HG03066 (cell line): ENCODE data around the gene EXOSC10.
A peak's percentile ranks its signal among the peaks of the same experiment; 100 is the strongest.
"Not testable (repeated sequence)": the region's sequence is repeated elsewhere in the genome, so short reads cannot be mapped to it uniquely, and the experiment has no call there.

Experiments used
- ATAC-seq: cut with Tn5 transposase; IDR thresholded peaks from one replicate; pipeline ENCODE4 v1.9.1; 2021; ENCODE audit warnings: low read depth; ENCODE audit not compliant: unreplicated experiment

Gene EXOSC10

GRCh38 chr1:11063937-11064537, 35.6 kb downstream of the EXOSC10 start:
- not testable (repeated sequence) for ATAC-seq

GRCh38 chr1:11062965-11063401, 36.7 kb downstream of the EXOSC10 start:
- ATAC-seq, result no peak

DNA sequence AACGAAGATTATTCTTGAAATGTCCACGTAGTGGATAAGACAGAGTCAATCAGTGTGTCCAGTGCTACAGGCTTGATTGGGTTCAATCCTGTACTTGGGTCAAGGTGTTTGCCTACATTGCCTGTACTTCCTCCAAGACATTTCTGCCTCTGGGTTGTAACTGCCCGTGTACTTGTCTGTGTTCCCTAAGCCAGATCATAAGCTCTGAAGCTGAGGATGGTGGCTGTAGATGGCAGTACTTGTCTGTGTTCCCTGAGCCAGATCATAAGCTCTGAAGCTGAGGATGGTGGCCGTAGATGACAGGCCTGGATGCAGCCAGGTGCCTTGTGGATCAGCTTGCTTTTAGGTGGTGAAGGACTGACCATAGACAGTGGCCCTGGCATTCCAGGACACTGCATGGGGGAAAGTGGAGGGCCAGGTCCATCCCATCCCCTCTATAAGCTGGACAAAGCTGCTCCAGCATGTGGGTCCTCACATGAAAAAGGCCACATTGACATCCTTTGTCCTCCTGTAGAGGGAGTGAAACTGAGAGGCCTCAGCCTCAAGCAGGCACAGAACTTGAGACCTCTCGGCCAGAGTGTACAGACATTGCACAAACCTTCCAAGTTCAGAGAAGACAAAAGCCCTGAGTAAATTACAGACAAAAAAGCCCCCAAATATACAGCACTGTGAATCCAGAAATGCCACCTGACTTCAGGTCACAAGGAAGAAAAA, 37.9 kb downstream of the EXOSC10 start:
- no peak for ATAC-seq

- peak; percentile 83 for ATAC-seq
Measured at GRCh38 chr1:11059968-11060830, 39.5 kb downstream of the EXOSC10 start, which contains the start of gene SRM. SRM (minus strand) TSS chr1:11060018; CDS start chr1:11059943, 75 bp downstream.

DNA sequence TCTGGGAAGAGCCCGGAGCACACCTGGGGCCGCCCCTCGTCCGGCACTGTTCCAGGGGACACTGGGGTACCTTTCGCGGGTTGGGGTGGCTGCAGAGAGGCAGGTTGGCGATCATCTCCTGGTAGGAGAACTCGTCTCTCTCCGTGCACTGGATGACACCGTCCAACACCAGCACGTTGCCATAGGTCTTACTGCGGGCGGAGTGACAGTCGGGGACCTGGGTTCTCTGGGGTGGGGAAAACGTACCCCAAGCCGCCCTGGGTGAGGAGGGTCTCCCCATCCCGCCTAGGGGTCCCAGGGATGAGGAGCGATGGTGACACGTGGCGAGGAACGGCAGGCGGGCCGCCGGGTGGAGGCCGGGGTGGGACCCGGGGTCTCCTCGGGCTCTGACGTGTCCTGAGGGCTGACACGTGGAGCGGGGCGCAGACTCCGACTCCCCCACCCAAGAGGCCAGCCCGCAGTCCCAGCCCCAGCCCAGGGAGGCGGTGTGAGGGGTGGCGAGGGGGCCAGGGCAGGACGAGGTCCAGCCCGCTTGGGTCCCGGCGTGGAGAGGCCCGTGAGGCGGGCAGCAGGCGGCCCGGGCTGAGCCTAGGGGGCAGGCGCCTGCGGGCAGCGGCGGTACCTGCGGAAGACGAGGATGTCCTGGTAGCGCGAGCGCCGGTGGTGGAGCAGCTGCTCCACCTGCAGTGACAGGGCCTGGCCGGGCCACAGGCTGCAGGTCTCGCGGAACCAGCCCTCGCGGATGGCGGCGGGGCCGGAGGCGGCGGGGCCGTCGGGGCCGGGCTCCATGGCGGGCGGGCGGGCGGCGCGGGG, 40.3 kb downstream of the EXOSC10 start:
- peak; percentile 24 for ATAC-seq

- no peak for ATAC-seq
Measured at GRCh38 chr1:11058595-11059154, 41.0 kb downstream of the EXOSC10 start.

DNA sequence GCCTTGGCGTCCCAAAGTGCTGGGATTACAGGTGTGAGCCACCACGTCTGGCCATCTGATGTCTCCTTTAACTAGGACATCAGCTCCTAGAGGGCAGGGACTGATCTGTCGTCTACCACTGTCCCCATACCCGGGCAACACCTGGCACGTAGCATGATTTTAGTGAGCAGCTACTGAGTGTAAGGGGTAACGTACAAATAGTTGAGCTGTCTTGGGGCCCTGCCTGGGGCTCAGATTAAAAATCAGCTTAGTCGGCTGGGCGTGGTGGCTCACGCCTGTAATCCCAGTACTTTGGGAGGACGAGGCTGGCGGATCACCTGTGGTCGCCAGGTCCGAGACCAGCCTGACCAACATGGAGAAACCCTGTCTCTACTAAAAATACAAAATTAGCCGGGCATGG, 41.6 kb downstream of the EXOSC10 start:
- ATAC-seq, result no peak

DNA sequence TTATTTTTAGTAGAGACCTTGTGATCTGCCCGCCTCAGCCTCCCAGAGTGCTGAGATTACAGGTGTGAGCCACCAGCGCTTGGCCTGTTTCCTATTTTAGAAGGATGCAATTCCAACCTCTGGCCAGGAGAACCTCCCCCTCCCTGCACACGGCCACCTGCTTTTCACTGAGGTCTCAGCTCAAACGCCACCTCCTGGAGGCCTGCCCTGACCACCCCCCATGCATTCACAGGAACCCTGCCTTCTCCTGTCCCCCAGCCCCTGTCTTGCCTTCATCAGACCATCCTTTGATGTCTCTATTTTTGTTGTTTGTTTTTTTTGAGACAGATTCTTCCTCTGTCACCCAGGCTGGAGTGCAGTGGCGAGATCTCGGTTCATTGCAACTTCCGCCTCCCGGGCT, 42.2 kb downstream of the EXOSC10 start:
- no peak for ATAC-seq

DNA sequence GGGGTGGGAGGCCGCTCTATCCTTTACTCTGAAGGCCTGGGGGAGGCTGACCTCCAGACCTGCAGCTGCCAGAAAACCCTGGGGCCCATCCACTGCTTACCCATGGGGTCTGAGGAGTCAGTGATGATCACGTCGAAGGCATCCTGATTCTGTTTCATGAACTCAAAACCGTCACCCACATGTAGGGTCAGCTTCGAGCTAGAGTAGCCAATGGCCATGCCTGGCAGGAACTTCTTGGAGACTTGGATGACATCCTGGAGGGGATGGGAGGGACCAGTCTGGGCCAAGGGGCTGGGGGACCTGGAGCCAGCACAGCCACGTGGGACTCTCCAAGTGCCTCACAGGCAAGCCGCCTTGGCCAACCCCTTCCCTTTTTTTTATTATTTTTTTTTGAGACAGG, 43.2 kb downstream of the EXOSC10 start:
- no peak for ATAC-seq

- ATAC-seq, result no peak
Measured at GRCh38 chr1:11055676-11056075, 44.0 kb downstream of the EXOSC10 start.

DNA sequence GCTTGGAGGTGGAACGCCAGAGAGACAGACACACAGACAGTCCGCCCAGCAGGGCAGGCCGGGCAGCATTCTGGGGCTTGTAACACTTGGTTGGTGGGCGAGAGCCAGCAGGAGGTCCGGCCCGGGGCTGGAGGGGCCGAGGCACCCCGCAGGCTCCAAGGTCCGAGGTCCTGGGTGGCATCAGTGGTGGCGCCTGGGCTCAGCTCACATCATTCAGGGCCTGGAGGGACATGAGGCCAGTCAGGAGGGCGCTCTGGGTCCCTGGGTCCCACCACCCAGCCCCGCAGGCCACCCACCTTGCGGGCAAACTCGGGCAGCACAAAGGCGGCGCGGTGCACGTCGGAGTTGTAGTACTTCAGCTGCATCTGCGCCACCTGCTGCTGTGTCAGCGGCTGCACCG, 45.0 kb downstream of the EXOSC10 start:
- no peak for ATAC-seq

DNA sequence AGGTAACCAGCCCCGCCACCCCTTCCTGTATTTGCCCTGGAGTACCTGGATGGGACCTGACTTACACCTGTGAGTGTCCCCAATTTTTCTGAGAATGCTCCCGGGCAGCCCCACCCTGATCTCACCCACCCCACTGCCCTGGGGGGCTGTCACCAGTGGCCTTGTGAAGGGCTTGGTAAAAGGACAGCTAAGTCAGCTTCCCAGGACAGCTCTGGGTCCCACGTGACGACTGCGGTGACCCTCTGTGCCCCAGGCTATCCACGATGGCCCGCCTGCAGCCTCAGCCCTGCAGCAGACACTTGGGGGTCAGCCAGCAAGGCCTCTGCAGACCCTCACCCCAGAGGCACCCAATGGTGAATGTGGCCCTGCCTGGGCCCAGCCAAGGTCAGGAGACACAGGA, 45.5 kb downstream of the EXOSC10 start:
- no peak for ATAC-seq

DNA sequence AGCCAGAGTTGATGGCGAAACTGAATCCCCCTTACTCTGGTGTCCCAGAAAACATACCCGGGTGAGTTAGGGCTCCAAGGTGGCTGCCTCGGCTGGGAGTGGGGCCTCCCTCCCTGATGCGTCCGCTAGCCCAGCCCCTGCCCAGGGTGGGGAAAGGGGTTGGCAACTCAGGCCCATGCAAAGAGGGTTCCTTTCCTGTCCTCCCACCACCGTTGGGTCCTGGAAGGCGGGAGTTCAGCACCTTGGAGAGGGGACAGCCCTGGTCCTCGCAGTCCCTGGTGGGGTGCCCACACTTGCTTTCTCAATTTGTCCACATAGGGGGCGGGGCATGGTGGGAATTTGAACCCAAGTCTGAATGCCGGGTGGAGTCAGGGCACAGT, 45.9 kb downstream of the EXOSC10 start:
- ATAC-seq, result no peak

DNA sequence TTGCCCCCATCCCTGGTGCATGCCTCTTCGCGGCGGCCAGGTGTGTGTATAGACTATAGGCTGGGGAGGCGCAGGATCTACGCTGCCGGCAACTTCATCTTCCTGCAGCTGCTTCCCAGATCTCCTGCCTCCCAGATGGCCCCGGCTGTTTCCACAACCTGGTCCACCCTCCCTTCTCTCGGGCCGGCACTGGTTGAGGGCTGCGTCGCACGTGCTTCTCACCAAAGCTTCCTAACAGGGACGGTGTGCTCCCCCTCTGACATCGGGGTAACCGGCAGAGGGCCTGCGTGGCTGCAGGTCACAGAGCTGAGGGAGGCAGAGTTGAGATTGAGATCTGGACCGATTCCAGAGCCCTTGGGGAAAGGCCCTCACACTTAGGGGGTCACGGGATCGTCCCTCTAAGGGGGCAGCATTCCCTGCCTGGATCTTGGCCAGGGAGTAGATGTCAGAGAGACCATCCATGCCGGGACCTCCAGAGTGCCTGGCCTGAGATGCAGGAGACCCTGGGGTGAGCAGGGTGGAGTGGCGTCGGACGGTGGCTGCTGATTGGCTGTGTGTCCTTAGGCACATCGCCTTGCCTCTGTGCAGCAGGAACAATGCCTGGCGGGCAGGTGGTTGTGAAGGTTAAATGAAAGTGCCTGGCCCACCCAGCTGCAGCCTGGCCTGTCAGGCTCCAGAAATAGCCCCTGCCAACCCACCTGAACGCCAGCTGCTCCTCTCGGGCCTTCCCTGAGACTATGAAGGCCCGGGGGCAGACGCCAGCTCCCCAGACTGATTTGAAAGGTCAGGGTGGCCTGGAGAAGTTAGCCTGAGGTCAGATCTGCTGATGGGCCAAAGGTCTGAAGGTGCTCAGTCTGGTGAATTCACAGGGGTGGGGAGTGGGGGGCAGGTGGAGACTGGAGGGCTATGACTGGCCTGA, 46.6 kb downstream of the EXOSC10 start:
- ATAC-seq, result no peak

DNA sequence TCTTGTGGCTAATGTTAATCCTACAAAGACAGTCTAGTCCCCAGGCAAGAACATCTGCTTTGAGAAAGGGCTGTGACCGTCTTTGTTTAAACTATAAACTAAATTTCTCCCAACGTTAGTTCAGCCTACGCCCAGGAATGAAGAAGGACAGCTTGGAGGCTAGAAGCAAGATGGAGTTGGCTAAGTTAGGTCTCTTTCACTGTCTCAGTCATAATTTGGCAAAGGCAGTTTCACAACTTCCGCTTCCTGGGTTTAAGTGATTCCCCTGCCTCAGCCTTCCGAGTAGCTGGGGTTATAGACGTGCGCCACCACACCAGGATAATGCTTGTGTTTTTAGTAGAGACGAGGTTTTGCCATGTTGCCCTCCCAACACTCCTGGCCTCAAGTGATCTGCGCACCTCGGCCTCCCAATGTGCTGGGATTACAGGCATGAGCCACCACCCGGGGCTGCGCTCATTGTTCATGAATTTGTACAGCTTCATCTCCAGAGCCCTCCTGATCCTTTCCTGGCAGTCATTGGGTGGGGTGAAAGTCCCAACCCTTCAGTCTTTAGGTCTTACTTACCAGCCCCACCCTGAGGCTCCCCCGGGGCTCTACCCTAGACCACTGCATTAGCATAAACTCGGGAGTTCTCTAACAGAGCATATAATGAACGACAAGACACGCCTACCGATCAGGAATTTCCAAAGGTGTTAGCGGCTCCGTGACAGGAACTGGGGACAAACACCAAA, 47.7 kb downstream of the EXOSC10 start:
- ATAC-seq, result no peak

DNA sequence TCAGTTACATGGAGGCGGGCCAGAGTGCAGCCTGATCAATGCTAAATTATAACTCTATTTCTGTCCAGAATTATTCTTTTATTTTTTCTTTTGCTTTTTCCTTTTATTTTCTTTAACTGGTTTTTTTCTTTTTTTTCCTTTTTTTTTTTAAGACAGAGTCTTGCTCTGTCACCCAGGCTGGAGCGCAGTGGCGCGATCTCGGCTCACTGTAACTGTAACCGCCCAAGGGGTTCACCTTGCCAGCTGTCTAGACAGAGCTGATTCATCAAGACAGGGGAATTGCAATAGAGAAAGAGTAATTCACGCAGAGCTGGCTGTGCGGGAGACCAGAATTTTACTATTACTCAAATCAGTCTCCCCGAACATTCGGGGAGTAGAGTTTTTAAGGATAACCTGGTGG, 48.5 kb downstream of the EXOSC10 start:
- ATAC-seq, result not testable (repeated sequence)

DNA sequence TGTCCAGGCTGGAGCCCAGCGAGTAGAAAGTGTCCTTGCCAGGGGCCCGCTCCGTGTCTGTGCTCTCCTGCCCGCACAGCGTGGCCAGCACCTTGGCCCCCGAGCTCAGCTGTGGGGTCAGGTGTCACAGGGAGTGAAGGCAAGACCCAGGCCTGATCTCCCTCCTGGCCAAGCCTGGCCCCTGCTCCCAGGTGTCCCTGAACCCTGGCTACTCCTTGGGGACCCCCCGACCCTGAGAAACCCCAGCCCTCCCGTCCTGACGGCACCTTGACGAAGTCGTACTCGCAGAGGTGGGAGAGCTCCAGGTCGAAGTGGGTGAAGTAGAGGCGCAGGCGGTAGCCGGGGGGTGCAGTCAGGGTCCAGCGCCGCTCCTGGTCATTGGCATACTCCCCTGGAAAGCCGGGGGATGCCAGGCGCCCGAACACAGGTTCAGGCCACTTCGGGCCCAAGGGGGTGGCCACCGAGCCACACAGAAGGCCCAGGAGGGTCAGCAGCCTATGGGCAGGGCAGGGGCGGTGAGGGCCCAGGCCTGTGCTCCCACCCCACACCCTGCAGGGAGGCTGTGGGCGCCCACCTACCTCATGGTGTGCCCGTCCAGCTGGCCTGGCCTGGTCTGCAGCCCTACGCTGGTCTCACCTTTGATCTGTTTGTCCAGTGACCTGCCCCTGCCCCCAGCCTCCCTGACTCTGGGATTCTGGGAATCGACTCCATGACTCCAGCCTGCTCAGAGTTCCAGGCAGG, 52.9 kb downstream of the EXOSC10 start, which contains the start of gene MASP2:
TSS of gene MASP2 (minus strand) at position 615 of the 741 bp plus-strand sequence. CDS start at position 583, 32 bp downstream.
- no peak for ATAC-seq

DNA sequence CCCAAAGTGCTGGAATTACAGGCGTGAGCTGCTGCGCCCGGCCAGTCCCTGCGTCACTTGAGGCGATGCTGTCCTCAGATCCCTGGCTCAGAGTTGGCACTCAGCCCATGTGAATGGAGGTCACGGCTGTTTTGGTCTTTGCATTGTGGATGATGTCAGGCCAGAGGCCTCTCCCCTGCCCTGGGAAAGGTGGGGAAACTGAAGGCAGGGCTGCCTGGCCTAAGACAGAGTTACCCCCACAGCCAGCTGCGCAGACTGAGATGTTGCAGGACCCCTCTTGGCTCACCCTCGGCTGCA, 53.5 kb downstream of the EXOSC10 start:
- ATAC-seq, result no peak
